Epithelial cell of prostate (primary cell): ENCODE measurements around the gene TGFBR3.

ENCODE experiments used
- DNase-seq: peaks from one replicate; pipeline ENCODE4 v3.0.0-alpha.2; 2011; ENCODE audit warnings: low read depth, low spot score
- H3K27ac ChIP-seq: fragments of 450-650 bp; 2 replicates; pipeline ENCODE4 v1.5.1; 2017; ENCODE audit warnings: mild to moderate bottlenecking

Gene TGFBR3

GRCh38 chr1:91630803-91631202 lies 255.1 kb downstream of the TGFBR3 start:
- DNase-seq = no peak
- no peak overlapping the region for H3K27ac ChIP-seq
